GM12878 (cell line): Measurements from ENCODE around the gene ITGA7. TPM values are rescaled to one million over a fixed set of nuclear protein-coding genes. Genes with fewer than 3 reads are reported as not detected.

Source experiments
- BCL11A ChIP-seq: IDR thresholded peaks from 2 replicates; pipeline ENCODE4 v1.6.1; 2011; ENCODE audit warnings: low read depth, low read length
- ETV6 ChIP-seq, 2 experiments: fragments of 450-650 bp in 1 of 2; IDR thresholded peaks in 1 of 2; conservative IDR thresholded peaks in 1 of 2; 2 replicates each; pipeline ENCODE4 v1.6.1; 2014; ENCODE audit warnings: antibody characterized with exemption in 1 of 2, borderline replicate concordance in 1 of 2, low read depth in 1 of 2, mild to moderate bottlenecking in 1 of 2, moderate library complexity in 1 of 2
- FOXM1 ChIP-seq: IDR thresholded peaks from 2 replicates; pipeline ENCODE4 v1.6.1; 2012; ENCODE audit warnings: low read depth, mild to moderate bottlenecking, inconsistent platforms, low read length, moderate library complexity
- HDAC2 ChIP-seq: fragments of 200-600 bp; sonication (generic); IDR thresholded peaks from 2 replicates; pipeline ENCODE4 v1.6.1; 2017
- NFIC ChIP-seq: IDR thresholded peaks from 2 replicates; pipeline ENCODE4 v1.6.1; 2012; ENCODE audit warnings: low read depth, mild to moderate bottlenecking, inconsistent platforms, low read length, moderate library complexity
- NFYA ChIP-seq: IDR thresholded peaks from 2 replicates; pipeline ENCODE4 v1.6.1; 2011; ENCODE audit warnings: low read depth, mild to moderate bottlenecking, low read length, improper control_type of control experiment, borderline replicate concordance
- NR2C2 ChIP-seq: IDR thresholded peaks from 2 replicates; pipeline ENCODE4 v1.6.1; 2011; ENCODE audit warnings: borderline replicate concordance, low read depth; ENCODE audit not compliant: control insufficient read depth, insufficient read length
- PKNOX1 ChIP-seq: fragments of 450-650 bp; IDR thresholded peaks from 2 replicates; pipeline ENCODE4 v1.6.1; 2016; ENCODE audit warnings: mild to moderate bottlenecking
- POLR2A ChIP-seq: IDR thresholded peaks from 2 replicates; pipeline ENCODE4 v1.6.1; 2011; ENCODE audit warnings: low read depth, mild to moderate bottlenecking, low read length
- PRDM15 ChIP-seq: fragments of 450-650 bp; formaldehyde crosslinking; IDR thresholded peaks from 2 replicates; pipeline ENCODE4 v1.4.0; 2020; ENCODE audit warnings: mild to moderate bottlenecking, moderate library complexity
- RELB ChIP-seq: fragments of 450-650 bp; IDR thresholded peaks from 2 replicates; pipeline ENCODE4 v1.6.1; 2017; ENCODE audit warnings: low read depth, mild to moderate bottlenecking, moderate library complexity
- RFX5 ChIP-seq: IDR thresholded peaks from 2 replicates; pipeline ENCODE4 v1.6.1; 2011; ENCODE audit warnings: low read depth, low read length, improper control_type of control experiment
- RUNX3 ChIP-seq: IDR thresholded peaks from 2 replicates; pipeline ENCODE4 v1.6.1; 2012; ENCODE audit warnings: low read length, inconsistent platforms
- SREBF1 ChIP-seq: IDR thresholded peaks from 2 replicates; pipeline ENCODE4 v1.6.1; 2012; ENCODE audit warnings: mild to moderate bottlenecking, low read length
- TBL1XR1 ChIP-seq: IDR thresholded peaks from 2 replicates; pipeline ENCODE4 v1.6.1; 2012; ENCODE audit warnings: low read depth, low read length, improper control_type of control experiment
- USF1 ChIP-seq: IDR thresholded peaks from 2 replicates; pipeline ENCODE4 v1.6.1; 2011; ENCODE audit warnings: borderline replicate concordance, low read depth, mild to moderate bottlenecking, moderate library complexity, mixed read lengths, low read length; ENCODE audit not compliant: insufficient read depth; ENCODE audit errors: extremely low read length
- ZBTB4 ChIP-seq: fragments of 450-650 bp; formaldehyde crosslinking; IDR thresholded peaks from 2 replicates; pipeline ENCODE4 v1.4.0; 2022; ENCODE audit warnings: mild to moderate bottlenecking, moderate library complexity
- ZNF24 ChIP-seq: fragments of 450-650 bp; IDR thresholded peaks from 2 replicates; pipeline ENCODE4 v1.6.1; 2017; ENCODE audit warnings: antibody characterized with exemption, mild to moderate bottlenecking
- ZZZ3 ChIP-seq: IDR thresholded peaks from 2 replicates; pipeline ENCODE4 v1.6.1; 2011; ENCODE audit warnings: low read depth; ENCODE audit not compliant: control insufficient read depth, insufficient read length
- polyA plus RNA-seq, 11 experiments: library from polyadenylated mRNA; depleted of rRNA in 4 of 11; unstranded in 6 of 11; stranded (reverse) in 5 of 11; fragments of >200 nt; fragmentation: Nextera tagmentation in 4 of 11; fragmentation: Illumina TruSeq in 1 of 11; extraction: Ambion mirVana in 4 of 11; extraction: Trizol in 1 of 11; gene quantifications; 1 replicate in 1 of 11; 2 replicates in 10 of 11; pipeline versions ENCODE4 v1.2.1 to v1.2.3, GENCODE V29; 2011 to 2016; ENCODE audit warnings: inconsistent platforms in 2 of 11, missing spikeins in 2 of 11, low read depth in 1 of 11
- total RNA-seq, 4 experiments: library from RNA; depleted of rRNA in 3 of 4; stranded (reverse); fragments of >200 nt in 3 of 4; fragmentation: Illumina TruSeq in 1 of 4; extraction: Trizol in 1 of 4; gene quantifications; 2 replicates each; pipeline versions ENCODE4 v1.2.1 to v1.2.3, GENCODE V29; 2013 to 2021

Gene ITGA7
- total and polyA plus RNA-seq, 10 of the 15 experiments (the other 5 are each of a cell fraction or from before 2014, with no cell fraction given) = 0.18 to 5.1 (median 1.5) TPM

- peak in 1 of 2 experiments; percentile 48; a peak in 1 of 4 replicates for TF ChIP-seq ETV6 (conservative IDR thresholded peaks at IDR 0.05 in 1 of 2, IDR thresholded peaks at IDR 0.05 in 1 of 2; ENCODE audit: borderline replicate concordance in 1 of 2, low read depth in 1 of 2)
- TF ChIP-seq FOXM1 = no peak
- TF ChIP-seq RELB = peak; percentile 100
- peak; percentile 85 for TF ChIP-seq ZBTB4 (CRISPR knock-in tag)
- TF ChIP-seq BCL11A = no peak
- peak; percentile 94 for TF ChIP-seq PRDM15
- TF ChIP-seq ZZZ3 = no peak
- peak; percentile 99 for TF ChIP-seq USF1
- TF ChIP-seq HDAC2 = no peak
- no peak for TF ChIP-seq NFYA
- no peak for TF ChIP-seq NR2C2
- 0 out of 2 replicates have a peak, but pooled peaks have one; percentile 50 for TF ChIP-seq TBL1XR1
- TF ChIP-seq POLR2A = peak; percentile 74
- TF ChIP-seq PKNOX1 = peak; percentile 60
- no peak for TF ChIP-seq ZNF24
- no peak for TF ChIP-seq RFX5
- TF ChIP-seq NFIC = peak; percentile 97
- peak; percentile 72 for TF ChIP-seq RUNX3
- TF ChIP-seq SREBF1 = no peak
These were observed 8.3 kb upstream of the ITGA7 start, which contains the start of gene BLOC1S1 (continued) for GRCh38 chr12:55715833-55716581.
